Prostate gland (tissue), 2 donors: ENCODE results near the gene C1orf216. TPM values are rescaled to one million over a fixed set of nuclear protein-coding genes. Genes with fewer than 3 reads are reported as not detected.

Experiments
- DNase-seq: peaks from one replicate; pipeline ENCODE4 v3.0.0-alpha.2; 2019; ENCODE audit warnings: low spot score
- H3K27ac ChIP-seq, 2 donors: fragments of 200-600 bp; sonication (generic); 2 replicates each; pipeline ENCODE4 v1.5.1; 2017 to 2019
- H3K27me3 ChIP-seq: fragments of 200-600 bp; sonication (generic); replicated peaks from 2 replicates; pipeline ENCODE4 v1.5.1; 2019; ENCODE audit not compliant: insufficient read depth
- H3K36me3 ChIP-seq, 2 donors: fragments of 200-600 bp; sonication (generic); 1 replicate in 1 of 2; 2 replicates in 1 of 2; pipeline versions ENCODE4 v1.5.1 to v1.8.1; 2017 to 2019
- H3K4me1 ChIP-seq: fragments of 200-600 bp; sonication (generic); replicated peaks from 2 replicates; pipeline ENCODE4 v1.5.1; 2019
- H3K4me3 ChIP-seq, 2 donors: fragments of 200-600 bp; sonication (generic); 2 replicates each; pipeline ENCODE4 v1.5.1; 2017 to 2019
- H3K9me3 ChIP-seq: fragments of 200-600 bp; sonication (generic); 2 replicates; pipeline ENCODE4 v1.5.1; 2017
- CTCF ChIP-seq, 4 experiments: fragments of 200-600 bp in 2 of 4; fragments of 450-650 bp in 2 of 4; sonication (generic) in 2 of 4; IDR thresholded peaks; 1 replicate in 3 of 4; 2 replicates in 1 of 4; pipeline ENCODE4 v1.5.1; 2016 to 2019; ENCODE audit warnings: antibody characterized with exemption in 4 of 4, mild to moderate bottlenecking in 2 of 4, moderate library complexity in 2 of 4
- POLR2A ChIP-seq: fragments of 450-650 bp; IDR thresholded peaks from one replicate; pipeline ENCODE4 v1.6.1; 2016; ENCODE audit warnings: antibody characterized with exemption, mild to moderate bottlenecking
- POLR2AphosphoS5 ChIP-seq: sonication (generic); formaldehyde crosslinking; IDR thresholded peaks from one replicate; pipeline ENCODE4 v1.6.1; 2017; ENCODE audit warnings: antibody characterized with exemption
- WGBS: methylation state at CpG from one replicate; pipeline ENCODE4 v1.1.5; 2018; 5-methylcytosine and 5-hydroxymethylcytosine counted together
- intact Hi-C: fragments of 100-400 bp; cut with DNase I; formaldehyde crosslinking; loops from one replicate; pipeline ENCODE4 v1.14.2; 2022
- total RNA-seq, 2 donors: library from RNA; depleted of rRNA; stranded (reverse); fragments of >200 nt; gene quantifications; one replicate each; pipeline ENCODE4 v1.1.0, GENCODE V29; 2016

The C1orf216 gene
- total RNA-seq, 2 donors from 2014 or later, result 10.1 to 12.9 TPM

GRCh38 chr1:35680271-35680670 lies 38.4 kb downstream of the C1orf216 start:
- intact Hi-C loops, result no loop called here
- Histone ChIP-seq H3K9me3 (no peaks in the 10 kb centered on the region), H3K4me1 (no peaks in the 10 kb centered on the region), H3K4me3 (no peak overlapping the region), H3K27me3 (no peaks in the 10 kb centered on the region), H3K36me3 (no peaks in the 10 kb centered on the region), H3K27ac (no peak overlapping the region)
- TF ChIP-seq POLR2AphosphoS5 (no peak), CTCF (IDR thresholded peaks at IDR 0.05) (no peak), POLR2A (no peak)
- DNase-seq, result no peak
- WGBS, result 86% methylated on average over 3 of the region's 3 CpGs

- DNase-seq, result no peak
- Histone ChIP-seq H3K9me3 (no peaks in the 10 kb centered on the region), H3K27ac (no peak overlapping the region), H3K4me1 (no peaks in the 10 kb centered on the region), H3K36me3 (no peaks in the 10 kb centered on the region), H3K4me3 (no peak overlapping the region), H3K27me3 (no peaks in the 10 kb centered on the region)
- no peak for TF ChIP-seq CTCF (IDR thresholded peaks at IDR 0.05)
- TF ChIP-seq POLR2AphosphoS5, result no peak
- no peak for TF ChIP-seq POLR2A
- WGBS, result 89% methylated on average over 1 of the region's 1 CpG
- intact Hi-C loops, result no loop called here
Measured at GRCh38 chr1:35675773-35676172, 42.9 kb downstream of the C1orf216 start.

- 80% methylated on average over 5 of the region's 5 CpGs for WGBS
- Histone ChIP-seq H3K4me1 (no peaks in the 10 kb centered on the region), H3K27ac (no peak overlapping the region), H3K9me3 (no peaks in the 10 kb centered on the region), H3K36me3 (no peaks in the 10 kb centered on the region), H3K4me3 (no peak overlapping the region), H3K27me3 (no peaks in the 10 kb centered on the region)
- TF ChIP-seq POLR2A (no peak), CTCF (IDR thresholded peaks at IDR 0.05) (no peak), POLR2AphosphoS5 (no peak)
- intact Hi-C loops, result no loop called here
- no peak for DNase-seq
Measured at GRCh38 chr1:35674111-35674510, 44.6 kb downstream of the C1orf216 start.

GRCh38 chr1:35672116-35672515 lies 46.6 kb downstream of the C1orf216 start:
- TF ChIP-seq CTCF (IDR thresholded peaks at IDR 0.05) (no peak), POLR2AphosphoS5 (no peak), POLR2A (no peak)
- Histone ChIP-seq H3K4me3 (no peak overlapping the region), H3K27me3 (no peaks in the 10 kb centered on the region), H3K36me3 (no peaks in the 10 kb centered on the region), H3K27ac (no peak overlapping the region), H3K4me1 (no peaks in the 10 kb centered on the region), H3K9me3 (no peaks in the 10 kb centered on the region)
- no peak for DNase-seq
- WGBS, result 70% methylated on average over 6 of the region's 6 CpGs
- intact Hi-C loops, result no loop called here

GRCh38 chr1:35668506-35668905 lies 50.2 kb downstream of the C1orf216 start:
- no peak for DNase-seq
- H3K36me3 ChIP-seq, result no peaks in the 10 kb centered on the region
- TF ChIP-seq POLR2A, result no peak
- TF ChIP-seq CTCF (IDR thresholded peaks at IDR 0.05), result no peak
- no peak for TF ChIP-seq POLR2AphosphoS5
- WGBS, result 60% methylated on average over 5 of the region's 5 CpGs
- no peak overlapping the region for H3K27ac ChIP-seq
- no peaks in the 10 kb centered on the region for H3K27me3 ChIP-seq
- intact Hi-C loops, result no loop called here
- H3K9me3 ChIP-seq, result no peaks in the 10 kb centered on the region
- H3K4me1 ChIP-seq, result no peaks in the 10 kb centered on the region
- no peak overlapping the region for H3K4me3 ChIP-seq
